Brain pericyte (primary cell): ENCODE measurements around the gene HCN4.
"Not testable (repeated sequence)": the region's sequence is repeated elsewhere in the genome, so short reads cannot be mapped to it uniquely, and the experiment has no call there.

ENCODE experiments used
- DNase-seq: peaks from one replicate; pipeline ENCODE4 v3.0.0-alpha.2; 2012; ENCODE audit warnings: low read depth, low spot score

HCN4 gene

GRCh38 chr15:73368301-73369136 is at the start of gene HCN4:
Gene HCN4 (minus strand): TSS chr15:73368958. CDS start chr15:73368270, 688 bp downstream.
- no peak for DNase-seq

- no peak for DNase-seq
Observed at GRCh38 chr15:73414876-73415275, 46.1 kb upstream of the HCN4 start.

GRCh38 chr15:73403171-73403570 is 34.4 kb upstream of the HCN4 start:
- no peak for DNase-seq

- not testable (repeated sequence) for DNase-seq
Observed at GRCh38 chr15:73400222-73400621, 31.5 kb upstream of the HCN4 start.

- no peak for DNase-seq
Observed at GRCh38 chr15:73398861-73399260, 30.1 kb upstream of the HCN4 start.

- DNase-seq, result no peak
Observed at GRCh38 chr15:73397461-73397860, 28.7 kb upstream of the HCN4 start.

- DNase-seq, result no peak
Observed at GRCh38 chr15:73395671-73396070, 26.9 kb upstream of the HCN4 start.

GRCh38 chr15:73394782-73395181 is 26.0 kb upstream of the HCN4 start:
- no peak for DNase-seq

GRCh38 chr15:73393336-73393735 is 24.6 kb upstream of the HCN4 start:
- no peak for DNase-seq

- DNase-seq, result no peak
Observed at GRCh38 chr15:73392025-73392424, 23.3 kb upstream of the HCN4 start.

GRCh38 chr15:73391128-73391872 is 22.5 kb upstream of the HCN4 start:
- no peak for DNase-seq

GRCh38 chr15:73389971-73390544 is 21.3 kb upstream of the HCN4 start:
- DNase-seq, result no peak

- no peak for DNase-seq
Observed at GRCh38 chr15:73389539-73389938, 20.8 kb upstream of the HCN4 start.

- DNase-seq, result no peak
Observed at GRCh38 chr15:73388256-73388781, 19.6 kb upstream of the HCN4 start.

GRCh38 chr15:73387507-73388255 is 18.9 kb upstream of the HCN4 start:
- no peak for DNase-seq

GRCh38 chr15:73386886-73387506 is 18.2 kb upstream of the HCN4 start:
- no peak for DNase-seq

- DNase-seq, result no peak
Observed at GRCh38 chr15:73386238-73386637, 17.5 kb upstream of the HCN4 start.

GRCh38 chr15:73385205-73385604 is 16.4 kb upstream of the HCN4 start:
- DNase-seq, result no peak

GRCh38 chr15:73383310-73384189 is 14.8 kb upstream of the HCN4 start:
- no peak for DNase-seq

GRCh38 chr15:73382115-73382514 is 13.4 kb upstream of the HCN4 start:
- DNase-seq, result no peak
